GM23248 (cell line): ENCODE data around the gene CTSE. TPM values are rescaled to one million over a fixed set of nuclear protein-coding genes. Genes with fewer than 3 reads are reported as not detected.

Experiments
- DNase-seq: peaks from one replicate; pipeline ENCODE4 v3.0.0-alpha.2; 2015
- H2AFZ ChIP-seq: fragments of 200-600 bp; sonication (generic); 2 replicates; pipeline ENCODE4 v1.6.1; 2016; ENCODE audit warnings: antibody characterized with exemption
- H3F3A ChIP-seq: fragments of 200-600 bp; sonication (generic); 2 replicates; pipeline ENCODE4 v1.6.1; 2016; ENCODE audit warnings: mild to moderate bottlenecking, antibody characterized with exemption, mixed run types; ENCODE audit not compliant: insufficient read depth
- H3K27ac ChIP-seq: fragments of 200-600 bp; sonication (generic); 2 replicates; pipeline ENCODE4 v1.5.1; 2016; ENCODE audit warnings: mild to moderate bottlenecking
- H3K27me3 ChIP-seq: fragments of 200-600 bp; sonication (generic); replicated peaks from 2 replicates; pipeline ENCODE4 v1.6.1; 2016; ENCODE audit warnings: mild to moderate bottlenecking; ENCODE audit not compliant: insufficient read depth
- H3K36me3 ChIP-seq: fragments of 200-600 bp; sonication (generic); 2 replicates; pipeline ENCODE4 v1.6.1; 2016; ENCODE audit warnings: low read depth, mild to moderate bottlenecking
- H3K4me1 ChIP-seq: fragments of 200-600 bp; sonication (generic); 2 replicates; pipeline ENCODE4 v1.6.1; 2016; ENCODE audit warnings: mild to moderate bottlenecking; ENCODE audit not compliant: insufficient read depth
- H3K4me2 ChIP-seq: fragments of 200-600 bp; sonication (generic); one replicate; pipeline ENCODE4 v1.6.1; 2016; ENCODE audit warnings: mild to moderate bottlenecking; ENCODE audit not compliant: unreplicated experiment
- H3K4me3 ChIP-seq: fragments of 200-600 bp; sonication (generic); 2 replicates; pipeline ENCODE4 v1.5.1; 2016; ENCODE audit warnings: mild to moderate bottlenecking
- H3K79me2 ChIP-seq: fragments of 200-600 bp; sonication (generic); 2 replicates; pipeline ENCODE4 v1.6.1; 2016; ENCODE audit warnings: mild to moderate bottlenecking; ENCODE audit not compliant: insufficient read depth
- H3K9ac ChIP-seq: fragments of 200-600 bp; sonication (generic); 2 replicates; pipeline ENCODE4 v1.6.1; 2016; ENCODE audit warnings: mild to moderate bottlenecking
- H3K9me2 ChIP-seq: fragments of 200-600 bp; sonication (generic); 2 replicates; pipeline ENCODE4 v1.6.1; 2016; ENCODE audit warnings: mixed run types, mild to moderate bottlenecking, moderate library complexity; ENCODE audit not compliant: insufficient read depth
- H3K9me3 ChIP-seq: fragments of 200-600 bp; sonication (generic); one replicate; pipeline ENCODE4 v1.6.1; 2017; ENCODE audit warnings: low read depth
- H4K20me1 ChIP-seq: fragments of 200-600 bp; sonication (generic); 2 replicates; pipeline ENCODE4 v1.6.0; 2016; ENCODE audit not compliant: insufficient read depth
- EZH2 ChIP-seq: fragments of 200-600 bp; sonication (generic); IDR thresholded peaks from 2 replicates; pipeline ENCODE4 v1.6.1; 2018; ENCODE audit warnings: antibody characterized with exemption, mild to moderate bottlenecking; ENCODE audit not compliant: insufficient read depth, poor library complexity, severe bottlenecking
- EZH2phosphoT487 ChIP-seq: fragments of 200-600 bp; sonication (generic); IDR thresholded peaks from 2 replicates; pipeline ENCODE4 v1.6.1; 2018; ENCODE audit warnings: antibody characterized with exemption, moderate library complexity, mild to moderate bottlenecking, low read depth; ENCODE audit not compliant: insufficient read depth
- WGBS, 2 experiments: methylation state at CpG; one replicate each; pipeline ENCODE4 v1.1.6; 2015 to 2017; ENCODE audit warnings: low lambda C conversion rate in 2 of 2, low coverage in 1 of 2; ENCODE audit errors: missing lambda C conversion rate in 2 of 2; 5-methylcytosine and 5-hydroxymethylcytosine counted together
- in situ Hi-C: fragments of 300-500 bp; cut with MboI; formaldehyde crosslinking; loops from 2 replicates; pipeline ENCODE4 v1.15.0; 2020
- polyA plus RNA-seq: library from polyadenylated mRNA; unstranded; fragments of >200 nt; fragmentation: Nextera tagmentation; extraction: Ambion mirVana; gene quantifications from 2 replicates; pipeline ENCODE4 v1.2.1, GENCODE V29; 2016
- total RNA-seq: library from RNA; depleted of rRNA; stranded (reverse); fragments of >200 nt; shearing (Covaris generic); gene quantifications from 2 replicates; pipeline ENCODE4 v1.2.3, GENCODE V29; 2014

The CTSE gene
- total and polyA plus RNA-seq, 2 experiments from 2014 or later = not detected

DNA sequence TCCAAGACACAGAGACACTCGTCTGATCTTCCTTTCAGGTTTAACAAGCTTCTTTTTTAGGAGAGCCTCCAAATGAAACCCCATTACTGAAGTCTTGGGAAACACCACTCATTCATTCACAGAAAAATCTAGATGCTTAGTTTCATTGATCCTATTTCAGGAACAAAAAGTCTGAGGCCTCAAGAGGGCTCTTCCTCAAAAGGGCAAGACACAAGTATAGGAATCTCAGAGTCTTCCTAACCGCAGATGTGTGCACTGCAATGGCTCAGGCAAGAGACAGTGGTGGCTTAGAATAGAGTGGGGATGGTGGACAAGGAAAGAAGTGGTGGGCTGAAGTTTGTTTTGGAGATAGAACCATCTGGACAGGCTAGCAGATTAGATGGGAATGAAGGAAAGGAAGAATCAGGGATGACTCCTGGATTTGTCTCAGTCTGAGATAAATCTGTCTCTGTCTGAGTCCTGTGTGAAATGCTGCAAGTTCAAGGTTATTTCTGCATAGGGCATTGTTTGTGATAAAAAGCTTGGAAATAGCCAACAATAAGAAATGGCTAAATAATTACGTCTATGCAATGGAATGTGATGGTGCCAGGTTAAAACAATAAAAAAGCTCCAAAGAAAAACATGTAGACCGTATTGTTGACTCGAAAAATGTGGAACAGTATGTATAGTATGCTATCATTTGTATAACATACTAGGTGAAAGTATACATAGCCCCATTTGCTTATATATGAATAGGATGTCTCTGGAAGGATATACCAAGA, 8.9 kb upstream of the CTSE start:
- Histone ChIP-seq H4K20me1 (no peaks in the 10 kb centered on the region), H2AFZ (no peak overlapping the region), H3F3A (no peaks in the 10 kb centered on the region), H3K36me3 (no peaks in the 10 kb centered on the region), H3K9ac (no peak overlapping the region), H3K27me3 (peaks cover 47% of the 10 kb centered on the region), H3K27ac (no peak overlapping the region), H3K4me2 (no peak overlapping the region), H3K4me1 (0 out of 2 replicates have a peak, but pooled peaks cover 6% of the 10 kb centered on the region), H3K9me2 (no peaks in the 10 kb centered on the region), H3K4me3 (no peak overlapping the region), H3K9me3 (no peaks in the 10 kb centered on the region), H3K79me2 (no peaks in the 10 kb centered on the region)
- TF ChIP-seq EZH2 = no peak
- TF ChIP-seq EZH2phosphoT487 = no peak
- 65% methylated on average over 5 of the region's 5 CpGs for WGBS, 2 experiments
- no peak for DNase-seq
- in situ Hi-C loops = no loop called here

DNA sequence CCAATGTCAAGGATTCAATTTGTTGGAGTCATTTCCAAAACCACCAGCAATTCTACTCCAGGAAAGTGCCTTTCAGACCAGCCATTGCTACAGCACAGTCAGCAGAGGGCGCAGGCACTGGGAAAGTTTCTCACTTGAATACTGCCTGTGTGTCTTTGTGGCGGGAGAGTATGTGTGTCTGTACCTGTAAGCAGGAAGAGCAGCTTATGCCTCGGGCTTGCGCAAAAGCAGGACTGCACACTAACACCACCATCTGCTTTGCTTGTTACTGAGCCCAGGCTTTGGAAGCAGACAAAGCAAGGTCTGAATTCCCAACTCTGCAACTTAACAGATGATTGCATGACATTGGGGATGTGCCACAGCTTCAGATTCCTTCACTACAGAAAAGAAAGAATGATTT, 7.0 kb upstream of the CTSE start:
- H3K79me2 ChIP-seq = no peaks in the 10 kb centered on the region
- in situ Hi-C loops = no loop called here
- peak; percentile 82 for DNase-seq
- H3F3A ChIP-seq = no peaks in the 10 kb centered on the region
- peaks cover 29% of the 10 kb centered on the region for H3K27me3 ChIP-seq
- H3K4me1 ChIP-seq = 0 out of 2 replicates have a peak, but pooled peaks cover 6% of the 10 kb centered on the region
- H4K20me1 ChIP-seq = no peaks in the 10 kb centered on the region
- H3K4me2 ChIP-seq = no peak overlapping the region
- no peak overlapping the region for H3K9ac ChIP-seq
- no peaks in the 10 kb centered on the region for H3K9me3 ChIP-seq
- H3K27ac ChIP-seq = no peak overlapping the region
- H3K36me3 ChIP-seq = no peaks in the 10 kb centered on the region
- TF ChIP-seq EZH2 (no peak), EZH2phosphoT487 (no peak)
- 10 to 17% methylated on average over 4 of the region's 4 CpGs for WGBS, 2 experiments
- no peaks in the 10 kb centered on the region for H3K9me2 ChIP-seq
- no peak overlapping the region for H2AFZ ChIP-seq
- H3K4me3 ChIP-seq = no peak overlapping the region

DNA sequence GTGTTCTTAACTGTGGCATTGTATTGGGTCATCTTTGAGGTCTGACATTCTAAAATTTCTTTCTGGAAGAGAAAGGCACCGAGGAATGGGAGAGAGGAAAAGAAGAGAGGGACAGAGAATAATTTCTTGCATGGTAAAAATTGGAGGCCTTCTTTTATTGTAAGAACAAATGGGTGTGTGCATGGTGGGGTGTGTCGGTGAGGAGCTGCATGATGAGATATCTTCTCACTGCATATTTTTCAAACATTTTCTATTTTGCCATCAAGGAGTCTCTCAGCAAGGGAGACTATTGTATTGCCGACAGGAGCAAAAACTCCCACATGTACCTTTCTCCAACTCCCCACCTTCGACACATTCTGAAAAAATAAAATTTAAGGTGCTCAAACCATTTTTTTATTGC, 6.5 kb upstream of the CTSE start:
- Histone ChIP-seq H3K9me2 (no peaks in the 10 kb centered on the region), H3K27me3 (peaks cover 24% of the 10 kb centered on the region), H4K20me1 (no peaks in the 10 kb centered on the region), H3K9ac (no peak overlapping the region), H3K27ac (no peak overlapping the region), H3K4me2 (no peak overlapping the region), H3K9me3 (no peaks in the 10 kb centered on the region), H3K4me1 (0 out of 2 replicates have a peak, but pooled peaks cover 6% of the 10 kb centered on the region), H3K79me2 (no peaks in the 10 kb centered on the region), H3F3A (no peaks in the 10 kb centered on the region), H3K36me3 (no peaks in the 10 kb centered on the region), H2AFZ (no peak overlapping the region), H3K4me3 (no peak overlapping the region)
- 70 to 72% methylated on average over 4 of the region's 4 CpGs for WGBS, 2 experiments
- no peak for TF ChIP-seq EZH2phosphoT487
- no peak for TF ChIP-seq EZH2
- DNase-seq = no peak
- in situ Hi-C loops = no loop called here

DNA sequence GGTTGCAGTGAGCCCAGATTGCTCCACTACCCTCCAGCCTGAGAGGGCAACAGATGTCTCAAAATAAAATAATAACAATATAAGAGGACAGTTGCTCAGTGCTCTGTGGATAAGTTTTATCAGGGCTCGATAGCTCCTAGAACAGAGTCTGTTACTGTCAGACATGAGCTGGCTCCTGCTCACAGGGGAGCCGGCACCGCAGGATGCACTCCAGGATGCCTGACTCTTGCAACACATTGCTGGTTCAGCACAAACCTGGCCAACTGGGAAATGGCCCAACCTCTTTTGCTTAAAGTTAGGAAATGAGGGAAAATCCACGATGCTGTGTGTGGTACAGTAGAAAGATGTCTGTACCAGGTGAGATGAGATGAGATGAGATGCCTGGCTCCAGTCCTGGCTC, 5.8 kb upstream of the CTSE start:
- peak; percentile 76 for DNase-seq
- H3K4me3 ChIP-seq = no peak overlapping the region
- H3K79me2 ChIP-seq = no peaks in the 10 kb centered on the region
- TF ChIP-seq EZH2 = no peak
- TF ChIP-seq EZH2phosphoT487 = no peak
- no peaks in the 10 kb centered on the region for H3F3A ChIP-seq
- H3K9me3 ChIP-seq = no peaks in the 10 kb centered on the region
- 1 to 2% methylated on average over 4 of the region's 4 CpGs for WGBS, 2 experiments
- no peaks in the 10 kb centered on the region for H3K36me3 ChIP-seq
- H3K4me2 ChIP-seq = no peak overlapping the region
- H3K27me3 ChIP-seq = peaks cover 18% of the 10 kb centered on the region
- no peak overlapping the region for H3K9ac ChIP-seq
- in situ Hi-C loops = no loop called here
- H3K27ac ChIP-seq = no peak overlapping the region
- 0 out of 2 replicates have a peak, but pooled peaks cover 6% of the 10 kb centered on the region for H3K4me1 ChIP-seq
- no peaks in the 10 kb centered on the region for H4K20me1 ChIP-seq
- H2AFZ ChIP-seq = no peak overlapping the region
- H3K9me2 ChIP-seq = no peaks in the 10 kb centered on the region

DNA sequence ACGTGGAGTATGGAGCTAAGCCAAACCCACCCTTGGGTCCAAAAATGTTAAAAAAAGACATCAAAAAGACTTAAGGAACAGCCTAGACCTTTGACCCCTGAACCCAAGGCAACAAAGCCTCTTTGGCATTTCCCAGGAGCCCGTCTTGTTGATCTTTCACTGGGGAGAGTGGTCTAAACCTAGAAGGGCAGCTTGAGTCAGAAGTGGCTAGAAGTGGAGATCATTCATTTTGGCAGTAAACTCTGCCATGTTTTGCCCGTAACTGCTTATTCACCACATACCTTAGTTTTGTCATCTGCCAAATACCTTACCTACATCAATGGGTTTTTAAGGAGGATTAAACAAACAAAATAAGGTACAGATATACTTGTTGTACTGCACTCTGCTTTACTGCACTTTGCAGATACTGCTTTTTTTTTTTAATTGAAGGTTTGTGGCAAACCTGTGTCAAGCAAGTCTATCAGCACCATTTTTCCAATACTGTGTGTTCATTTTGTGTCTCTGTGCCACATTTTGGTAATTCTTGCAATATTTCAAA, 1.7 kb upstream of the CTSE start:
- Histone ChIP-seq H3F3A (no peaks in the 10 kb centered on the region), H3K36me3 (no peaks in the 10 kb centered on the region), H3K27me3 (peaks cover 8% of the 10 kb centered on the region; the same call in 1 of the 2 replicates), H4K20me1 (no peaks in the 10 kb centered on the region), H3K9ac (no peak overlapping the region), H3K9me3 (no peaks in the 10 kb centered on the region), H3K79me2 (no peaks in the 10 kb centered on the region), H3K9me2 (no peaks in the 10 kb centered on the region), H3K27ac (no peak overlapping the region), H2AFZ (no peak overlapping the region), H3K4me3 (no peak overlapping the region), H3K4me2 (no peak overlapping the region), H3K4me1 (peaks cover 14% of the 10 kb centered on the region)
- WGBS, 2 experiments = 58% methylated on average over 3 of the region's 3 CpGs
- DNase-seq = no peak
- in situ Hi-C loops = no loop called here
- no peak for TF ChIP-seq EZH2phosphoT487
